PC-3 (cell line): ENCODE data around the gene NAV1. TPM values are rescaled to one million over a fixed set of nuclear protein-coding genes. Genes with fewer than 3 reads are reported as not detected.

Experiments
- ATAC-seq: fragments of 200-7000 bp; cut with Tn5 transposase; 2 replicates; pipeline ENCODE4 v1.9.1; 2020; ENCODE audit warnings: mild to moderate bottlenecking, moderate library complexity
- BruUV-seq: library from RNA; stranded (reverse); fragments of 400-500 nt; replicated peaks from 2 replicates; lab custom pipeline; 2021; lab: Mats Ljungman, UMichigan
- CTCF ChIA-PET: fragments of 300-600 bp; sonication (Branson Sonifier 250); formaldehyde crosslinking; loops from one replicate; lab custom pipeline; 2022; ENCODE audit warnings: antibody characterized with exemption; lab: Charles Lee
- POLR2A ChIA-PET: fragments of 300-600 bp; sonication (Branson Sonifier 250); formaldehyde crosslinking; loops from one replicate; lab custom pipeline; 2022; ENCODE audit warnings: antibody characterized with exemption; ENCODE audit not compliant: unreplicated experiment; lab: Charles Lee
- DNase-seq: peaks from one replicate; pipeline ENCODE4 v3.0.0-alpha.2; 2015
- H2AFZ ChIP-seq: fragments of 300-600 bp; sonication (generic); 2 replicates; pipeline ENCODE4 v1.6.0; 2016; ENCODE audit warnings: antibody characterized with exemption, low read length
- H3F3A ChIP-seq: fragments of 300-600 bp; sonication (generic); one replicate; pipeline ENCODE4 v1.6.0; 2017; ENCODE audit warnings: antibody characterized with exemption, low read length, control low read depth, mild to moderate bottlenecking; ENCODE audit not compliant: unreplicated experiment
- H3K27ac ChIP-seq: fragments of 300-600 bp; sonication (generic); 2 replicates; pipeline ENCODE4 v1.5.1; 2016; ENCODE audit warnings: mild to moderate bottlenecking, low read length
- H3K27me3 ChIP-seq: fragments of 300-600 bp; sonication (generic); 2 replicates; pipeline ENCODE4 v1.6.1; 2016; ENCODE audit warnings: low read length, mixed read lengths
- H3K36me3 ChIP-seq: fragments of 300-600 bp; sonication (generic); 2 replicates; pipeline ENCODE4 v1.6.1; 2016; ENCODE audit warnings: low read depth, mixed run types, low read length, mixed read lengths
- H3K4me1 ChIP-seq: fragments of 300-600 bp; sonication (generic); 2 replicates; pipeline ENCODE4 v1.5.1; 2016; ENCODE audit warnings: low read length; ENCODE audit not compliant: insufficient read depth
- H3K4me2 ChIP-seq: fragments of 300-600 bp; sonication (generic); 2 replicates; pipeline ENCODE4 v1.6.0; 2016; ENCODE audit warnings: low read length
- H3K4me3 ChIP-seq: fragments of 300-600 bp; sonication (generic); 2 replicates; pipeline ENCODE4 v1.5.1; 2016; ENCODE audit warnings: mild to moderate bottlenecking, low read length, mixed read lengths
- H3K79me2 ChIP-seq: fragments of 300-600 bp; sonication (generic); 2 replicates; pipeline ENCODE4 v1.6.1; 2017; ENCODE audit warnings: low read length, mixed read lengths
- H3K9ac ChIP-seq: fragments of 300-600 bp; sonication (generic); 2 replicates; pipeline ENCODE4 v1.6.0; 2016; ENCODE audit warnings: mild to moderate bottlenecking, low read length
- H3K9me2 ChIP-seq: fragments of 300-600 bp; sonication (generic); replicated peaks from 2 replicates; pipeline ENCODE4 v1.6.1; 2016; ENCODE audit warnings: mixed run types, low read length, mixed read lengths
- H3K9me3 ChIP-seq: fragments of 300-600 bp; sonication (generic); 2 replicates; pipeline ENCODE4 v1.6.1; 2016; ENCODE audit warnings: low read length, mixed read lengths
- H4K20me1 ChIP-seq: fragments of 300-600 bp; sonication (generic); 2 replicates; pipeline ENCODE4 v1.6.1; 2016; ENCODE audit warnings: low read length, mixed read lengths
- CTCF ChIP-seq: fragments of 300-600 bp; sonication (generic); conservative IDR thresholded peaks from 2 replicates; pipeline ENCODE4 v1.5.1; 2017; ENCODE audit warnings: antibody characterized with exemption, low read depth, mild to moderate bottlenecking, low read length
- EZH2 ChIP-seq: fragments of 300-600 bp; sonication (generic); IDR thresholded peaks from one replicate; pipeline ENCODE4 v1.6.1; 2017; ENCODE audit warnings: antibody characterized with exemption, mild to moderate bottlenecking, low read length; ENCODE audit not compliant: unreplicated experiment
- EZH2phosphoT487 ChIP-seq: fragments of 300-600 bp; sonication (generic); IDR thresholded peaks from 2 replicates; pipeline ENCODE4 v1.6.1; 2018; ENCODE audit warnings: mild to moderate bottlenecking, antibody characterized with exemption, low read length, borderline replicate concordance
- intact Hi-C: fragments of 100-400 bp; cut with micrococcal nuclease; formaldehyde crosslinking; loops from 2 replicates; pipeline ENCODE4 v1.9.0; 2023
- total RNA-seq: library from RNA; depleted of rRNA; stranded (reverse); fragments of >200 nt; gene quantifications from 2 replicates; pipeline ENCODE4 v1.2.3, GENCODE V29; 2014

The NAV1 gene
- total RNA-seq, 1 experiment from 2014 or later = 2.6 TPM

GRCh38 chr1:201551096-201551495, 12.2 kb downstream of the NAV1 start:
- no peaks in the 10 kb centered on the region for H3K79me2 ChIP-seq

GRCh38 chr1:201551877-201552731, 13.2 kb downstream of the NAV1 start:
- intact Hi-C loops = no loop called here
- no TSS peak for BruUV-seq
- Histone ChIP-seq H3K27me3 (no peaks in the 10 kb centered on the region), H2AFZ (no peak overlapping the region), H4K20me1 (no peaks in the 10 kb centered on the region), H3K4me2 (no peak overlapping the region; the same call in 1 of the 2 replicates), H3K9me3 (no peaks in the 10 kb centered on the region), H3K9me2 (no peaks in the 10 kb centered on the region), H3F3A (no peaks in the 10 kb centered on the region), H3K4me3 (no peak overlapping the region), H3K79me2 (no peaks in the 10 kb centered on the region), H3K36me3 (no peaks in the 10 kb centered on the region), H3K4me1 (peaks cover 9% of the 10 kb centered on the region), H3K27ac (peak overlapping the region; percentile 32), H3K9ac (no peak overlapping the region)
- peak; percentile 50 for DNase-seq
- TF ChIP-seq EZH2phosphoT487 (no peak), CTCF (no peak), EZH2 (no peak)
- peak; percentile 77 for ATAC-seq
- ChIA-PET CTCF (interaction anchor here (0.6 kb wide), 1 partner anchor 150 kb away, joined by 5 read pairs; no protein-coding TSS in a partner anchor), POLR2A (interaction anchor here (0.5 to 0.6 kb wide), 2 partner anchors 151 to 882 kb away, joined by 5 read pairs; partner anchors contain the start of gene DDX59)

More at GRCh38 chr1:201551096-201551495, 12.2 kb downstream of the NAV1 start:
- ChIA-PET CTCF (no interaction called here), POLR2A (no interaction called here)
- Histone ChIP-seq H3K9me3 (no peaks in the 10 kb centered on the region), H3F3A (no peaks in the 10 kb centered on the region), H4K20me1 (no peaks in the 10 kb centered on the region), H3K36me3 (no peaks in the 10 kb centered on the region), H3K4me2 (no peak overlapping the region), H2AFZ (no peak overlapping the region), H3K27me3 (no peaks in the 10 kb centered on the region), H3K9me2 (no peaks in the 10 kb centered on the region), H3K27ac (no peak overlapping the region), H3K4me1 (peaks cover 9% of the 10 kb centered on the region), H3K4me3 (no peak overlapping the region), H3K9ac (no peak overlapping the region)
- DNase-seq (no peak), ATAC-seq (no peak)
- no TSS peak for BruUV-seq
- intact Hi-C loops = no loop called here
- TF ChIP-seq CTCF (no peak), EZH2phosphoT487 (no peak), EZH2 (no peak)

GRCh38 chr1:201552941-201553351, 14.0 kb downstream of the NAV1 start:
- Histone ChIP-seq H3K4me2 (no peak overlapping the region), H3F3A (no peaks in the 10 kb centered on the region), H3K36me3 (no peaks in the 10 kb centered on the region), H3K4me1 (peaks cover 9% of the 10 kb centered on the region), H3K4me3 (no peak overlapping the region), H3K9ac (no peak overlapping the region), H4K20me1 (no peaks in the 10 kb centered on the region), H3K79me2 (no peaks in the 10 kb centered on the region), H3K9me2 (no peaks in the 10 kb centered on the region), H2AFZ (no peak overlapping the region), H3K9me3 (no peaks in the 10 kb centered on the region), H3K27me3 (no peaks in the 10 kb centered on the region), H3K27ac (no peak overlapping the region)
- no TSS peak for BruUV-seq
- intact Hi-C loops = no loop called here
- ChIA-PET CTCF (no interaction called here), POLR2A (no interaction called here)
- DNase-seq = no peak
- TF ChIP-seq CTCF = no peak
- no peak for TF ChIP-seq EZH2phosphoT487
- TF ChIP-seq EZH2 = no peak
- ATAC-seq = no peak
